HG03460 (cell line): ENCODE results near the gene PCDHGA11.
"Not testable (repeated sequence)": the region's sequence is repeated elsewhere in the genome, so short reads cannot be mapped to it uniquely, and the experiment has no call there.

Experiments used
- ATAC-seq: cut with Tn5 transposase; IDR thresholded peaks from one replicate; pipeline ENCODE4 v1.9.1; 2021; ENCODE audit not compliant: unreplicated experiment

The PCDHGA11 gene

DNA sequence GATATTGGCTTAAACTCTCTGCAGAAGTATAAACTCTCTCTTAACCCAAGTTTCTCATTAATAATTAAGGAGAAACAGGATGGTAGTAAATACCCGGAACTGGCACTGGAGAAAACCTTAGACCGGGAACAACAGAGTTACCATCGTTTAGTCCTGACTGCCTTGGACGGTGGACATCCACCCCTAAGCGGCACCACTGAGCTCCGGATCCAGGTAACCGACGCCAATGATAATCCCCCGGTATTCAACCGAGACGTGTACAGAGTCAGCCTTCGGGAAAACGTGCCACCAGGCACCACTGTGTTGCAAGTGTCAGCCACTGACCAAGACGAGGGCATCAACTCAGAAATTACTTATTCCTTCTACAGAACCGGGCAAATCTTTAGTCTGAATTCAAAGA lies 22.2 kb upstream of the PCDHGA11 start:
- ATAC-seq: no peak

DNA sequence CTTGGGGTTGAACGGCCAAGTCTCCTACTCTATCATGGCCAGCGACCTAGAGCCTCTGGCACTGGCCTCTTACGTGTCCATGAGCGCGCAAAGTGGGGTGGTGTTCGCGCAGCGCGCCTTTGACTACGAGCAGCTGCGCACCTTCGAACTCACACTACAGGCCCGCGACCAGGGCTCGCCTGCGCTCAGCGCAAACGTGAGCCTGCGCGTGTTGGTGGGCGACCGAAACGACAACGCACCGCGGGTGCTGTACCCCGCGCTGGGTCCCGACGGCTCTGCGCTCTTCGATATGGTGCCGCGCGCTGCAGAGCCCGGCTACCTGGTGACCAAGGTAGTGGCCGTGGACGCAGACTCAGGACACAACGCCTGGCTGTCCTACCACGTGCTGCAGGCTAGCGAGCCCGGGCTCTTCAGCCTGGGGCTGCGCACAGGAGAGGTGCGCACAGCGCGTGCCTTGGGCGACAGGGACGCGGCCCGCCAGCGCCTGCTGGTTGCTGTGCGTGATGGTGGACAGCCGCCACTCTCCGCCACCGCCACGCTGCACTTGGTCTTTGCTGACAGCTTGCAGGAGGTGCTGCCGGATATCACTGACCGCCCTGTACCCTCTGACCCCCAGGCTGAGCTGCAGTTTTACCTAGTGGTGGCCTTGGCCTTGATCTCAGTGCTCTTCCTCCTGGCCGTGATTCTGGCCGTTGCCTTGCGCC lies 21.1 kb upstream of the PCDHGA11 start:
- no peak for ATAC-seq

DNA sequence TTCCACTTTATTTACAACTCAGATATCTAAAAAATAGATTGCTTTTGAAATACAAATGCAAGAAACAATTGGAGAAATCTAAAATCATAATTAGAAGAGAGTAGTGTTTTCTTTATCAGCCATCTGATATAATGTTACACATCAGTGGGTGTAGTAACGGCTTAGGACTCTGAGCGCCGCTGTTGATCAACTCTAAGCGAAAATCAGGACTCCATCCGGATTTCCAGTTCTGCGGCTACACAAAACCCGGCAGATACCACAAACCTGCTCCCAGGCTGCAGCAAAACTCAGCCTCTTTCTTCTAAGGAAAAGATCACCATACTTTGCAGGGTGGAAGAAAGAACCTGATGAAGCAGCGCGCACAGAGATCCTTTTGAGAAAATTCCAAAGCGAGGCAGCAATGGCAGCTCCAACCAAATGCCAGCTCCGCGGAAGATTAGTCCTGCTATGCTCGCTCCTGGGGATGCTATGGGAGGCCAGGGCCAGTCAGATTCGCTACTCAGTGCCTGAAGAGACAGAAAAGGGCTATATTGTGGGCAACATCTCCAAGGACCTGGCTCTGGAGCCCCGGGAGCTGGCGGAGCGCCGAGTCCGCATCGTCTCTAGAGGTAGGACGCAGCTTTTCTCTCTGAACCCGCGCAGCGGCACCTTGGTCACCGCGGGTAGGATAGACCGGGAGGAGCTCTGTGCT lies 18.2 kb upstream of the PCDHGA11 start, which contains the start of gene PCDHGA9:
PCDHGA9 (plus strand) TSS at position 226 of the 691 bp plus-strand sequence; CDS start at position 401, 175 bp downstream.
- no peak for ATAC-seq

DNA sequence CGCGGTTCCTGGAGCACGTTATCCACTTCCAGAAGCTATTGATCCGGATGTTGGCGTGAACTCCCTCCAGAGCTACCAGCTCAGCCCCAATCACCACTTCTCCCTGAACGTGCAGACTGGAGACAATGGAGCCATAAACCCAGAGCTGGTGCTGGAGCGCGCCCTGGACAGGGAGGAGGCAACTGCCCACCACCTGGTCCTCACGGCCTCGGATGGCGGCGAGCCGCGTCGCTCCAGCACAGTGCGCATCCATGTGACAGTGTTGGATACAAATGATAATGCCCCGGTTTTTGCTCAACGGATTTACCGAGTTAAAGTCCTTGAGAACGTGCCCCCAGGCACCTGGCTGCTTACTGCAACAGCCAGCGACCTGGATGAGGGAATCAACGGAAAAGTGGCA lies 17.5 kb upstream of the PCDHGA11 start:
- no peak for ATAC-seq

DNA sequence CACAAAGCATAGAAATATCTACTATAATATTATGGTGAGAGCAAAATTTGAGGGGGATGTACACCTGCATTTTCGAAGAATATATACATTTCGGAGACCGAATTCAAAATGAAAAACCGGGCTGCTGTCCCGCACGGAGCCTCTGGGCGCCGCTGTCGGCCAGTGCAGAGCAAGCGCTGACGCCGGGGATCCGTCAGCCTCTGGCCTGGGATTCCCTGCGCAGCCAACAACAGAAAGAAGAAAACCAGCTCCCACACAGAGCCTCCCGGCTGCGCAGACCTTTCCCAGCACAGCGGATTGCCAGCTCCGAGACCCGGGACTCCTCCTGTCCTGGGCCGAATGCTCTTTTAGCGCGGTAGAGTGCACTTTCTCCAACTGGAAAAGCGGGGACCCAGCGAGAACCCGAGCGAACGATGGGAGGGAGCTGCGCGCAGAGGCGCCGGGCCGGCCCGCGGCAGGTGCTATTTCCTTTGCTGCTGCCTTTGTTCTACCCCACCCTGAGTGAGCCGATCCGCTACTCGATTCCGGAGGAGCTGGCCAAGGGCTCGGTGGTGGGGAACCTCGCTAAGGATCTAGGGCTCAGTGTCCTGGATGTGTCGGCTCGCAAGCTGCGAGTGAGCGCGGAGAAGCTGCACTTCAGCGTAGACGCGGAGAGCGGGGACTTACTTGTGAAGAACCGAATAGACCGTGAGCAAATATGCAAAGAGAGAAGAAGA lies 12.9 kb upstream of the PCDHGA11 start, which contains the start of gene PCDHGB6:
PCDHGB6 (plus strand) TSS at position 232 of the 716 bp plus-strand sequence; CDS start at position 414, 182 bp downstream.
- ATAC-seq: not testable (repeated sequence)

DNA sequence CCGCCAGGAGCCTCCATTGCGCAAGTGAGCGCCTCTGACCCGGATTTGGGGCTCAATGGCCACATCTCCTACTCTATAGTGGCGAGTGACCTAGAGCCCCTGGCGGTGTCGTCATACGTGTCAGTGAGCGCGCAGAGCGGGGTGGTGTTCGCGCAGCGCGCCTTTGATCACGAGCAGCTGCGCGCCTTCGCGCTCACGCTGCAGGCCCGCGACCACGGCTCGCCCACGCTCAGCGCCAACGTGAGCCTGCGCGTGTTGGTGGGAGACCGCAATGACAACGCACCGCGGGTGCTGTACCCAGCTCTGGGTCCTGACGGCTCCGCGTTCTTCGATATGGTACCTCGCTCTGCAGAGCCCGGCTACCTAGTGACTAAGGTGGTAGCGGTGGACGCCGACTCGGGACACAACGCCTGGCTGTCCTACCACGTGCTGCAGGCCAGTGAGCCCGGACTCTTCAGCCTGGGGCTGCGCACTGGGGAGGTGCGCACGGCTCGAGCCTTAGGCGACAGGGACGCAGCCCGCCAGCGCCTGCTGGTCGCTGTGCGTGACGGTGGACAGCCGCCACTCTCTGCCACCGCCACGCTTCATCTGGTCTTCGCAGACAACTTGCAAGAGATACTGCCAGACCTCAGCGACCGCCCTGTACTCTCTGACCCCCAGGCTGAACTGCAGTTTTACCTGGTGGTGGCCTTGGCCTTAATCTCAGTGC lies 11.1 kb upstream of the PCDHGA11 start:
- no peak for ATAC-seq

DNA sequence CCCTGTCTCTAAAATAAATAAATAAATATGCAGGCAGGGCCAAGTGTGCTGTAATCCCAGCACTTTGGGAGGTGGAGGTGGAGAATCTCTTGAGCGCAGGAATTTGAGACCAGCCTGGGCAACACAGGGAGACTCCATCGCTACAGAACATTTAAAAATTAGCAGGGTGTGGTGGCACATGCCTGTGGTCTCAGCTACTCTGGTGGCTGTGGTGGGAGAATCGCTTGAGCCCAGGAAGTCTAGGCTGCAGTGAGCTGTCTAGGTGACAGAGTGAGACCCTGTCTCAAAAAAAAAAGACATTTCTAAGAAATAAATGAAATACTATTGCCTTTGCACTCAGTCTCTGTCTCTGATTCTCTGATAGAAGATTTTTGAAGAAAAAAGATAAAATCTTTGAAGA lies 9.3 kb upstream of the PCDHGA11 start:
- ATAC-seq: no peak

DNA sequence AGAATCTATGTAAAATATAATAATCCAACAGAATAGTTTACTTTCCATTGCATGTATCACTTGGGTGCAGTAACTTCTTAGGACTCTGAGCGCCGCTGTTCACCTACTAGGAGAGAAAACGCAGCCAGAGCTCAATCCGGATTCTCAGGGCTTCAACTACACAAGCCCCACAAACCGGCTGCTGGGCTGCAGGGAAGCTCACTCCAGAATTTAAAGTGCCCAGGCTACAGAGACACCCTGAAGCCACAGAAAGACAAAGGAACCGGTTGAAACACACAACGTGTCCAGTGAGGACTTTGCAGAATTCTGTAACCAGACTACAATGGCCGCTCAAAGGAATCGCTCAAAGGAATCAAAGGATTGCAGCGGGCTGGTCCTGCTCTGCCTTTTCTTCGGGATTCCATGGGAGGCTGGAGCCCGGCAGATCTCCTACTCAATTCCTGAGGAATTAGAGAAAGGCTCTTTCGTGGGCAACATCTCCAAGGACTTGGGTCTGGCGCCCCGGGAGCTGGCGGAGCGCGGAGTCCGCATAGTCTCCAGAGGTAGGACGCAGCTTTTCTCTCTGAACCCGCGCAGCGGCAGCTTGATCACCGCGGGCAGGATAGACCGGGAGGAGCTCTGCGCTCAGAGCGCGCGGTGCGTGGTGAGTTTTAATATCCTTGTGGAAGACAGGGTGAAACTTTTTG lies 7.9 kb upstream of the PCDHGA11 start, which contains the start of gene PCDHGA10:
PCDHGA10 (plus strand) TSS at position 134 of the 686 bp plus-strand sequence; CDS start at position 323, 189 bp downstream.
- peak; percentile 81 for ATAC-seq

DNA sequence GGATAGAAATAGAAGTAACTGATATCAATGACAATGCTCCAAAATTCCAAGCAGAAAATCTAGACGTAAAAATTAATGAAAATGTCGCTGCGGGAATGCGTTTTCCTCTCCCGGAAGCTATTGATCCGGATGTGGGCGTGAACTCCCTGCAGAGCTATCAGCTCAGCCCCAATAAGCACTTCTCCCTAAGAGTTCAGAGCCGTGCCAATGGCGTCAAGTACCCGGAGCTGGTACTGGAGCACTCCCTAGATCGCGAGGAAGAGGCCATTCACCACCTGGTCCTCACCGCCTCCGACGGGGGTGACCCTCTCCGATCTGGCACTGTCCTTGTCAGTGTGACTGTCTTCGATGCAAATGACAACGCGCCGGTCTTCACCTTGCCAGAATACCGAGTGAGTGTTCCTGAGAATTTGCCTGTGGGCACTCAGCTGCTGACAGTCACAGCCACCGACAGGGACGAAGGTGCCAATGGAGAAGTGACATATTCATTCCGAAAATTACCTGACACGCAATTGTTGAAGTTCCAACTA lies 7.2 kb upstream of the PCDHGA11 start:
- ATAC-seq: no peak

DNA sequence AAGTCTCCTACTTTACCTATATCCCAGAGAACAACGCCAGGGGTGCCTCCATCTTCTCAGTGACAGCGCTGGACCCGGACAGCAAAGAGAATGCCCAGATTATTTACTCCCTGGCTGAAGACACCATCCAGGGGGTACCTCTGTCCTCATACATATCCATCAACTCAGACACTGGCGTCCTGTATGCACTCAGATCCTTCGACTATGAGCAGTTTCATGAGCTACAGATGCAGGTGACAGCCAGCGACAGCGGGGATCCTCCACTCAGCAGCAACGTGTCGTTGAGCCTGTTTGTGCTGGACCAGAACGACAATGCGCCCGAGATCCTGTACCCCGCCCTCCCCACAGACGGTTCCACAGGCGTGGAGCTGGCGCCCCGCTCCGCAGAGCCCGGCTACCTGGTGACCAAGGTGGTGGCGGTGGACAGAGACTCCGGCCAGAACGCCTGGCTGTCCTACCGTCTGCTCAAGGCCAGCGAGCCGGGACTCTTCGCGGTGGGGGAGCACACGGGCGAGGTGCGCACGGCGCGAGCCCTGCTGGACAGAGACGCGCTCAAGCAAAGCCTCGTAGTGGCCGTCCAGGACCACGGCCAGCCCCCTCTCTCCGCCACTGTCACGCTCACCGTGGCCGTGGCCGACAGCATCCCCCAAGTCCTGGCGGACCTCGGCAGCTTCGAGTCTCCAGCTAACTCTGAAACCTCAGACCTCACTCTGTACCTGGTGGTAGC lies 6.1 kb upstream of the PCDHGA11 start:
- ATAC-seq: not testable (repeated sequence)

DNA sequence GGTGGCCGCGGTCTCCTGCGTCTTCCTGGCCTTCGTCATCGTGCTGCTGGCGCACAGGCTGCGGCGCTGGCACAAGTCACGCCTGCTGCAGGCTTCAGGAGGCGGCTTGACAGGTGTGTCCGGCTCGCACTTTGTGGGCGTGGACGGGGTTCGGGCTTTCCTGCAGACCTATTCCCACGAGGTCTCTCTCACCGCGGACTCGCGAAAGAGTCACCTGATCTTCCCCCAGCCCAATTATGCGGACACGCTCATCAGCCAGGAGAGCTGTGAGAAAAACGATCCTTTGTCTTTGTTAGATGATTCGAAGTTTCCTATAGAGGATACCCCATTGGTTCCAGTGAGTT lies 5.6 kb upstream of the PCDHGA11 start:
- ATAC-seq: not testable (repeated sequence)

DNA sequence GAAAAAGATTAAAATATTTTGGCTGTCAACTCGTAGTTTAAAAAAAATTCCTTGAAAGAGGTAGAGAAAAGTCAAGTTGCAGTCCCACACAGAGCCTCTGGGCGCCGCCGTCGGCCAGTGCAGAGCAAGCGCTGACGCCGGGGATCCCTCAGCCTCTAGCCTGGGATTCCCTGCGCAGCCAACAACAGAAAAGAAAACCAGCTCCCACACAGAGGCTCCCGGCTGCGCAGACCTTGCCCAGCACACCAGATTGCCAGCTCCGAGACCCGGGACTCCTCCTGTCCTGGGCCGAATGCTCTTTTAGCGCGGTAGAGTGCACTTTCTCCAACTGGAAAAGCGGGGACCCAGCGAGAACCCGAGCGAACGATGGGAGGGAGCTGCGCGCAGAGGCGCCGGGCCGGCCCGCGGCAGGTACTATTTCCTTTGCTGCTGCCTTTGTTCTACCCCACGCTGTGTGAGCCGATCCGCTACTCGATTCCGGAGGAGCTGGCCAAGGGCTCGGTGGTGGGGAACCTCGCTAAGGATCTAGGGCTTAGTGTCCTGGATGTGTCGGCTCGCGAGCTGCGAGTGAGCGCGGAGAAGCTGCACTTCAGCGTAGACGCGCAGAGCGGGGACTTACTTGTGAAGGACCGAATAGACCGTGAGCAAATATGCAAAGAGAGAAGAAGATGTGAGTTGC lies 3.2 kb upstream of the PCDHGA11 start, which contains the start of gene PCDHGB7:
PCDHGB7 (plus strand) TSS at position 184 of the 679 bp plus-strand sequence; CDS start at position 367, 183 bp downstream.
- ATAC-seq: peak; percentile 64

DNA sequence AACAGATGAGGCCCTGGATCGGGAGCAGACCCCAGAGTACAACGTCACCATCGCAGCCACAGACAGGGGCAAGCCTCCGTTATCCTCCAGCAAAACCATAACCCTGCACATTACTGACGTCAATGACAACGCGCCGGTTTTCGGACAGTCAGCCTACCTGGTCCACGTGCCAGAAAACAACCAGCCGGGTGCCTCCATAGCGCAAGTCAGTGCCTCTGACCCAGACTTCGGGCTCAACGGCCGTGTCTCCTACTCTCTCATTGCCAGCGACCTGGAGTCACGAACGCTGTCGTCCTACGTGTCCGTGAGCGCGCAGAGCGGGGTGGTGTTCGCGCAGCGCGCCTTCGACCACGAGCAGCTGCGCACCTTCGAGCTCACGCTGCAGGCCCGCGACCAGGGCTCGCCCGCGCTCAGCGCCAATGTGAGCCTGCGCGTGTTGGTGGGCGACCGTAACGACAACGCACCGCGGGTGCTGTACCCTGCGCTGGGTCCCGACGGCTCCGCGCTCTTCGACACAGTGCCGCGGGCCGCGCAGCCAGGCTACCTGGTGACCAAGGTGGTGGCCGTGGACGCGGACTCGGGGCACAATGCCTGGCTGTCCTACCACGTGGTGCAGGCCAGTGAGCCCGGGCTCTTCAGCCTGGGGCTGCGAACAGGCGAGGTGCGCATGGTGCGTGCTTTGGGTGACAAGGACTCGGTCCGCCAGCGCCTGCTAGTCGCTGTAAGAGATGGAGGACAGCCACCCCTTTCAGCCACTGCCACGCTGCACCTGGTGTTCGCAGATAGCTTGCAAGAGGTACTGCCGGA lies 1.6 kb upstream of the PCDHGA11 start:
- ATAC-seq: no peak

DNA sequence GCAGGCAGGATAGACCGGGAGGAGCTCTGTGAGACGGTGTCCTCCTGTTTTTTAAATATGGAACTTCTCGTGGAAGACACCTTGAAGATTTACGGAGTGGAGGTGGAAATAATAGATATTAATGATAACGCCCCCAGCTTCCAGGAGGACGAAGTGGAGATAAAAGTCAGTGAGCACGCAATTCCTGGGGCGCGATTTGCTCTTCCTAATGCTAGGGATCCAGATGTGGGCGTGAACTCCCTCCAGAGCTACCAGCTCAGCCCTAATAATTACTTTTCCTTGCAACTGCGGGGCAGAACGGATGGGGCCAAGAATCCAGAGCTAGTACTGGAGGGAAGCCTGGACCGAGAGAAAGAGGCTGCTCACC lies 621 bp downstream of the PCDHGA11 start:
- ATAC-seq: no peak

DNA sequence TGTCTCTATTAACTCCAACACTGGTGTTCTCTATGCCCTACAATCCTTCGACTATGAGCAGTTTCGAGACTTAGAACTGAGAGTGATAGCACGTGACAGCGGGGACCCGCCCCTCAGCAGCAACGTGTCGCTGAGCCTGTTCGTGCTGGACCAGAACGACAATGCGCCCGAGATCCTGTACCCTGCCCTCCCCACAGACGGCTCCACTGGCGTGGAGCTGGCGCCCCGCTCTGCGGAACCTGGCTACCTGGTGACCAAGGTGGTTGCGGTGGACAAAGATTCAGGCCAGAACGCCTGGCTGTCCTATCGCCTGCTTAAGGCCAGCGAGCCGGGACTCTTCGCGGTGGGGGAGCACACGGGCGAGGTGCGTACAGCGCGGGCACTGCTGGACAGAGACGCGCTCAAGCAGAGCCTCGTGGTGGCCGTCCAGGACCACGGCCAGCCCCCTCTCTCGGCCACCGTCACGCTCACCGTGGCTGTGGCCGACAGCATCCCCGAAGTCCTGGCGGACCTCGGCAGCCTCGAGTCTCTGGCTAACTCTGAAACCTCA lies 2.0 kb downstream of the PCDHGA11 start:
- no peak for ATAC-seq

DNA sequence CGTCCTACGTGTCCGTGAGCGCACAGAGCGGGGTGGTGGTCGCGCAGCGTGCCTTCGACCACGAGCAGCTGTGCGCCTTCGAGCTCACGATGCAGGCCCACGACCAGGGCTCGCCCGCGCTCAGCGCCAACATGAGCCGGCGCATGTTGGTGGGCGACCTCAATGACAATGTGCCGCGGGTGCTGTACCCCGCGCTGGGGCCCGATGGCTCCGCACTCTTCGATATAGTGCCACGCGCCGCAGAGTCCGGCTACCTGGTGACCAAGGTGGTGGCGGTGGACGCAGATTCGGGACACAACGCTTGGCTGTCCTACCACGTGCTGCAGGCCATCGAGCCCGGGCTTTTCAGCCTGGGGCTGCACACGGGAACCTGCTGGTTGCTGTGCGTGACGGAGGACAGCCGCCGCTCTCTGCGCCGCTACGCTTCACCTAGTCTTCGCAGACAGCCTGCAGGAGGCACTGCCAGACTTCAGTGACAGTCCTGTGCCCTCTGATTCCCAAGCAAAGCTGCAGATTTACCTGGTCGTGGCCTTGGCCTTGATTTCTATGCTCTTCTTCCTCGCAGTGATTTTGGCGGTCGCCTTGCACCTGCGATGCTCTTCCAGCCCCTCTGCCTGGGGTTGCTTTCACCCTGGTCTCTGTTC lies 7.1 kb downstream of the PCDHGA11 start:
- no peak for ATAC-seq
